ENCODE results near the gene MAPK9. TPM values are rescaled to one million over a fixed set of nuclear protein-coding genes. Genes with fewer than 3 reads are reported as not detected.
"Not testable (repeated sequence)": the region's sequence is repeated elsewhere in the genome, so short reads cannot be mapped to it uniquely, and the experiment has no call there.

The MAPK9 gene
- total RNA-seq, 1 experiment from 2014 or later: 43.4 TPM

- no peak overlapping the region for H2AFZ ChIP-seq (ENCODE audit: low read depth, low read length, poor library complexity, severe bottlenecking)
- no peaks in the 10 kb centered on the region for H3K9me2 ChIP-seq (ENCODE audit: insufficient read depth)
- H3K79me2 ChIP-seq (ENCODE audit: insufficient read depth, low read length): no peaks in the 10 kb centered on the region
- H3K4me1 ChIP-seq (ENCODE audit: control insufficient read depth in 1 of 2, insufficient read depth in 2 of 2, low read length in 2 of 2): 0 out of 4 replicates have a peak, but pooled peaks cover 0 to 3% of the 10 kb centered on the region in 2 experiments
- DNase-seq (ENCODE audit: low read depth, low spot score): no peak
- TF ChIP-seq ATF3 (IDR thresholded peaks at IDR 0.05) (no peak), RAD21 (IDR thresholded peaks at IDR 0.05; ENCODE audit: low read depth) (no peak), SP1 (IDR thresholded peaks at IDR 0.05; ENCODE audit: low read depth) (no peak), EZH2phosphoT487 (IDR thresholded peaks at IDR 0.05; ENCODE audit: borderline replicate concordance) (no peak), ZBTB33 (IDR thresholded peaks at IDR 0.05; ENCODE audit: extremely low read depth, insufficient replicate concordance, low read length) (no peak), POLR2A (IDR thresholded peaks at IDR 0.05; ENCODE audit: borderline replicate concordance, extremely low read depth, insufficient read depth, insufficient read length) (no peak)
- TF ChIP-seq, protein P1, sequence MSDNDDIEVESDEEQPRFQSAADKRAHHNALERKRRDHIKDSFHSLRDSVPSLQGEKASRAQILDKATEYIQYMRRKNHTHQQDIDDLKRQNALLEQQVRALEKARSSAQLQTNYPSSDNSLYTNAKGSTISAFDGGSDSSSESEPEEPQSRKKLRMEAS (IDR thresholded peaks at IDR 0.05): no peak
- TF ChIP-seq, protein P2, sequence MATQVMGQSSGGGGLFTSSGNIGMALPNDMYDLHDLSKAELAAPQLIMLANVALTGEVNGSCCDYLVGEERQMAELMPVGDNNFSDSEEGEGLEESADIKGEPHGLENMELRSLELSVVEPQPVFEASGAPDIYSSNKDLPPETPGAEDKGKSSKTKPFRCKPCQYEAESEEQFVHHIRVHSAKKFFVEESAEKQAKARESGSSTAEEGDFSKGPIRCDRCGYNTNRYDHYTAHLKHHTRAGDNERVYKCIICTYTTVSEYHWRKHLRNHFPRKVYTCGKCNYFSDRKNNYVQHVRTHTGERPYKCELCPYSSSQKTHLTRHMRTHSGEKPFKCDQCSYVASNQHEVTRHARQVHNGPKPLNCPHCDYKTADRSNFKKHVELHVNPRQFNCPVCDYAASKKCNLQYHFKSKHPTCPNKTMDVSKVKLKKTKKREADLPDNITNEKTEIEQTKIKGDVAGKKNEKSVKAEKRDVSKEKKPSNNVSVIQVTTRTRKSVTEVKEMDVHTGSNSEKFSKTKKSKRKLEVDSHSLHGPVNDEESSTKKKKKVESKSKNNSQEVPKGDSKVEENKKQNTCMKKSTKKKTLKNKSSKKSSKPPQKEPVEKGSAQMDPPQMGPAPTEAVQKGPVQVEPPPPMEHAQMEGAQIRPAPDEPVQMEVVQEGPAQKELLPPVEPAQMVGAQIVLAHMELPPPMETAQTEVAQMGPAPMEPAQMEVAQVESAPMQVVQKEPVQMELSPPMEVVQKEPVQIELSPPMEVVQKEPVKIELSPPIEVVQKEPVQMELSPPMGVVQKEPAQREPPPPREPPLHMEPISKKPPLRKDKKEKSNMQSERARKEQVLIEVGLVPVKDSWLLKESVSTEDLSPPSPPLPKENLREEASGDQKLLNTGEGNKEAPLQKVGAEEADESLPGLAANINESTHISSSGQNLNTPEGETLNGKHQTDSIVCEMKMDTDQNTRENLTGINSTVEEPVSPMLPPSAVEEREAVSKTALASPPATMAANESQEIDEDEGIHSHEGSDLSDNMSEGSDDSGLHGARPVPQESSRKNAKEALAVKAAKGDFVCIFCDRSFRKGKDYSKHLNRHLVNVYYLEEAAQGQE (IDR thresholded peaks at IDR 0.05; ENCODE audit: low read depth): no peak
- RAD21 ChIA-PET (ENCODE audit: low non-redundant PET in 1 of 2, low total read pairs in 2 of 2, uncharacterized antibody in 2 of 2, unreplicated experiment in 2 of 2): no interaction called here
- no peak overlapping the region for H3K4me2 ChIP-seq (ENCODE audit: low read length)
- CTCF ChIA-PET: no interaction called here
- H3K4me3 ChIP-seq (replicated peaks in 1 of 2; ENCODE audit: low read depth in 1 of 2, low read length in 2 of 2): no peak overlapping the region
- no peaks in the 10 kb centered on the region for H3K36me3 ChIP-seq (ENCODE audit: control insufficient read depth in 1 of 2, insufficient read depth in 2 of 2, low read length in 2 of 2)
- H3K9ac ChIP-seq (ENCODE audit: low read length): no peak overlapping the region
- no peaks in the 10 kb centered on the region for H3K27me3 ChIP-seq (ENCODE audit: insufficient read depth, low read length)
- H4K20me1 ChIP-seq (ENCODE audit: insufficient read depth): no peaks in the 10 kb centered on the region
- no TSS peak for BruUV-seq (replicated peaks)
- no peak overlapping the region for H3K27ac ChIP-seq (ENCODE audit: low read depth, low read length)
- intact Hi-C loops (cut with micrococcal nuclease): loop anchor here (10.0 kb wide), 1 partner anchor 175 kb away; no protein-coding TSS in a partner anchor
- H3K9me3 ChIP-seq (ENCODE audit: control insufficient read depth in 1 of 2, insufficient read depth in 1 of 2, low read depth in 1 of 2, low read length in 2 of 2): no peaks in the 10 kb centered on the region
- POLR2A ChIA-PET: no interaction called here
- no peak for ATAC-seq
These were observed 7.6 kb upstream of the MAPK9 start for GRCh38 chr5:180299526-180299925.

DNA sequence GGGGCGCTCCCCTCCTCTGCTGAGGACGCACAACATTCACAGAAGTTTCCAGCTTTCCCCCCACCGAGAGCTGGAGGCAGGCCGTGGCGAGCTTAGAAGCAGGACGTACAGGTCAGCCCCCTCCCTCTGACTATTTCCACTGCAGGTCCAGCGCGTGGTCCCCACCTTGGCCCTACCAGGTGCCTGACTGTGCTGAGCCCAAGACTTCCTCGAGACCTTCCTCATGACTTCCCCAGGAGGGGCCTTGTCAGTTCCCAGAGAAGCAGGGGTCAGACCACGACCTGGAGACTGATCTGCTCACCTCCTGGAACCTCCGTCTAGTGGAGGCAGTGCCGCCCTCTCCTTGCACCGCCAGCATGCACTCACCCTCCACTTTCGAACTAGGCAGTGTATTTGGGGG is 7.1 kb upstream of the MAPK9 start:
- H2AFZ ChIP-seq (ENCODE audit: low read depth, low read length, poor library complexity, severe bottlenecking); H3K27ac ChIP-seq (ENCODE audit: low read depth, low read length); BruUV-seq (replicated peaks); H3K27me3 ChIP-seq (ENCODE audit: insufficient read depth, low read length); H4K20me1 ChIP-seq (ENCODE audit: insufficient read depth); RAD21 ChIA-PET (ENCODE audit: low non-redundant PET in 1 of 2, low total read pairs in 2 of 2, uncharacterized antibody in 2 of 2, unreplicated experiment in 2 of 2); H3K9me3 ChIP-seq (ENCODE audit: control insufficient read depth in 1 of 2, insufficient read depth in 1 of 2, low read depth in 1 of 2, low read length in 2 of 2); H3K9me2 ChIP-seq (ENCODE audit: insufficient read depth); H3K4me3 ChIP-seq (replicated peaks in 1 of 2; ENCODE audit: low read depth in 1 of 2, low read length in 2 of 2); CTCF ChIA-PET; H3K36me3 ChIP-seq (ENCODE audit: control insufficient read depth in 1 of 2, insufficient read depth in 2 of 2, low read length in 2 of 2); H3K9ac ChIP-seq (ENCODE audit: low read length); DNase-seq (ENCODE audit: low read depth, low spot score); H3K4me2 ChIP-seq (ENCODE audit: low read length); H3K79me2 ChIP-seq (ENCODE audit: insufficient read depth, low read length); POLR2A ChIA-PET; H3K4me1 ChIP-seq (ENCODE audit: control insufficient read depth in 1 of 2, insufficient read depth in 2 of 2, low read length in 2 of 2); ATAC-seq: not testable (repeated sequence)
- intact Hi-C loops (cut with micrococcal nuclease): loop anchor here (10.0 kb wide), 1 partner anchor 174 kb away; no protein-coding TSS in a partner anchor

All from HCT116 (cell line).